Loucy (cell line): ENCODE results near the gene SPN.

Source experiments
- EZH2phosphoT487 ChIP-seq: fragments of 200-600 bp; IDR thresholded peaks from 2 replicates; pipeline ENCODE4 v1.6.1; 2018; ENCODE audit warnings: antibody characterized with exemption, mild to moderate bottlenecking, moderate library complexity, borderline replicate concordance
- TF ChIP-seq, protein P1 (sequence below): fragments of 200-600 bp; sonication (generic); conservative IDR thresholded peaks from 2 replicates; pipeline ENCODE4 v1.5.1; 2014; ENCODE audit warnings: mild to moderate bottlenecking, antibody characterized with exemption, low read length

DNA sequence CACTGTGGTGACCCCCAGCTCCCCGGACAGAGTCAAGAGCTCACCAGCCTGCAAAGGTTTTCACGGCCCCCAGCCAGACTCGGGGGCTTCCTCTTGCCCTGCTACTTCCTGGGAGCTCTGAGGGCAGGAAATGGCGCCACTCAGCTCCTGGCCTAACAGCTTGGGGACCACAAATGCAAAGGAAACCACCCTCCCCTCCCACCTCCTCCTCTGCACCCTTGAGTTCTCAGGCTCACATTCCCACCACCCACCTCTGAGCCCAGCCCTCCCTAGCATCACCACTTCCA lies 375 bp upstream of the SPN start:
- TF ChIP-seq, protein P1, sequence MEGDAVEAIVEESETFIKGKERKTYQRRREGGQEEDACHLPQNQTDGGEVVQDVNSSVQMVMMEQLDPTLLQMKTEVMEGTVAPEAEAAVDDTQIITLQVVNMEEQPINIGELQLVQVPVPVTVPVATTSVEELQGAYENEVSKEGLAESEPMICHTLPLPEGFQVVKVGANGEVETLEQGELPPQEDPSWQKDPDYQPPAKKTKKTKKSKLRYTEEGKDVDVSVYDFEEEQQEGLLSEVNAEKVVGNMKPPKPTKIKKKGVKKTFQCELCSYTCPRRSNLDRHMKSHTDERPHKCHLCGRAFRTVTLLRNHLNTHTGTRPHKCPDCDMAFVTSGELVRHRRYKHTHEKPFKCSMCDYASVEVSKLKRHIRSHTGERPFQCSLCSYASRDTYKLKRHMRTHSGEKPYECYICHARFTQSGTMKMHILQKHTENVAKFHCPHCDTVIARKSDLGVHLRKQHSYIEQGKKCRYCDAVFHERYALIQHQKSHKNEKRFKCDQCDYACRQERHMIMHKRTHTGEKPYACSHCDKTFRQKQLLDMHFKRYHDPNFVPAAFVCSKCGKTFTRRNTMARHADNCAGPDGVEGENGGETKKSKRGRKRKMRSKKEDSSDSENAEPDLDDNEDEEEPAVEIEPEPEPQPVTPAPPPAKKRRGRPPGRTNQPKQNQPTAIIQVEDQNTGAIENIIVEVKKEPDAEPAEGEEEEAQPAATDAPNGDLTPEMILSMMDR, result no peak
- TF ChIP-seq EZH2phosphoT487, result no peak
